ENCODE measurements around the gene SGTA. TPM values are rescaled to one million over a fixed set of nuclear protein-coding genes. Genes with fewer than 3 reads are reported as not detected.

SGTA gene
- total RNA-seq, 2 donors from 2014 or later, result 73.9 to 81.5 TPM

- peaks cover 24% of the 10 kb centered on the region for H3K36me3 ChIP-seq (ENCODE audit: control insufficient read depth, insufficient read depth, low read length)
- 92 to 93% methylated on average over 14 of the region's 14 CpGs for WGBS, 2 experiments (ENCODE audit: insufficient coverage in 1 of 2, insufficient read length in 1 of 2)
- no peaks in the 10 kb centered on the region for H3K9me3 ChIP-seq (ENCODE audit: control insufficient read depth, low read length)
- Mint-ChIP-seq H3K9me3 (no peaks in the 10 kb centered on the region), H3K27me3 (ENCODE audit: insufficient read depth) (no peaks in the 10 kb centered on the region), H3K27ac (no peak overlapping the region), H3K4me3 (no peak overlapping the region), H3K4me1 (no peaks in the 10 kb centered on the region), H3K36me3 (ENCODE audit: low read depth) (peaks cover 41% of the 10 kb centered on the region)
- H3K4me3 ChIP-seq (ENCODE audit: low read length), result no peak overlapping the region
- no peaks in the 10 kb centered on the region for H3K27me3 ChIP-seq (ENCODE audit: control insufficient read depth, insufficient read depth, low read length, poor library complexity, severe bottlenecking)
- no peak for TF ChIP-seq CTCF (conservative IDR thresholded peaks at IDR 0.05)
- DNase-seq, result no peak
- H3K9ac ChIP-seq (ENCODE audit: extremely low read depth, low read length, poor library complexity, severe bottlenecking), result no peak overlapping the region
- H3K27ac ChIP-seq (ENCODE audit: low read depth, low read length), result no peak overlapping the region
- H3K4me1 ChIP-seq (ENCODE audit: control insufficient read depth, insufficient read depth, low read length), result no peaks in the 10 kb centered on the region
These were observed 7.1 kb upstream of the SGTA start for GRCh38 chr19:2790194-2790556.

GRCh38 chr19:2788237-2788636, 5.2 kb upstream of the SGTA start:
- Mint-ChIP-seq H3K4me1 (peaks cover 3% of the 10 kb centered on the region), H3K36me3 (ENCODE audit: low read depth) (peaks cover 24% of the 10 kb centered on the region), H3K9me3 (peaks cover 4% of the 10 kb centered on the region), H3K4me3 (no peak overlapping the region), H3K27me3 (ENCODE audit: insufficient read depth) (no peaks in the 10 kb centered on the region), H3K27ac (no peak overlapping the region)
- Histone ChIP-seq H3K36me3 (ENCODE audit: control insufficient read depth, insufficient read depth, low read length) (peaks cover 15% of the 10 kb centered on the region), H3K9me3 (ENCODE audit: control insufficient read depth, low read length) (no peaks in the 10 kb centered on the region), H3K4me1 (ENCODE audit: control insufficient read depth, insufficient read depth, low read length) (no peaks in the 10 kb centered on the region), H3K27ac (ENCODE audit: low read depth, low read length) (no peak overlapping the region), H3K9ac (ENCODE audit: extremely low read depth, low read length, poor library complexity, severe bottlenecking) (no peak overlapping the region), H3K27me3 (ENCODE audit: control insufficient read depth, insufficient read depth, low read length, poor library complexity, severe bottlenecking) (no peaks in the 10 kb centered on the region), H3K4me3 (ENCODE audit: low read length) (no peak overlapping the region)
- DNase-seq, result no peak
- no peak for TF ChIP-seq CTCF (conservative IDR thresholded peaks at IDR 0.05)
- 90 to 94% methylated on average over 5 of the region's 5 CpGs for WGBS, 2 experiments (ENCODE audit: insufficient coverage in 1 of 2, insufficient read length in 1 of 2)

DNA sequence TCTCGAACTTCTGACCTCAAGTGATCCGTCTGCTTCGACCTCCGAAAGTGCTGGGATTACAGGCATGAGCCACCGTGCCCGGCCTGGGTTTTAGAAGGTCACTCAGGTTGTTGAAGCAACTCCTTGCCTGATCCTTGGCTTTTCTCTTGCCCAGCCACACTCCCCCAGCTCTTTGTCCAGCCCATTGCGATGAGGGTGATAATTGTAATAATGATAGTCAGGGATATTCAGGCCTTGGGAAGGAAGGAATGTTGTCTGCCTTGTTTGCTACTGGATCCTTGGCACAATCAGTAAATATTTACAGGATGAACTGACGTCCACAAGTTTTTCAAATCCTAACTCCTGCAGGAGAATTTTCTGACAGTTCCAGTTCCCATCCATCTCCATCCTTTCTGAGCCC, 4.0 kb upstream of the SGTA start:
- no peaks in the 10 kb centered on the region for H3K27me3 Mint-ChIP-seq (ENCODE audit: insufficient read depth)
- Histone ChIP-seq H3K9me3 (ENCODE audit: control insufficient read depth, low read length) (no peaks in the 10 kb centered on the region), H3K36me3 (ENCODE audit: control insufficient read depth, insufficient read depth, low read length) (peaks cover 8% of the 10 kb centered on the region), H3K4me3 (ENCODE audit: low read length) (no peak overlapping the region), H3K27ac (ENCODE audit: low read depth, low read length) (no peak overlapping the region), H3K27me3 (ENCODE audit: control insufficient read depth, insufficient read depth, low read length, poor library complexity, severe bottlenecking) (no peaks in the 10 kb centered on the region), H3K9ac (ENCODE audit: extremely low read depth, low read length, poor library complexity, severe bottlenecking) (no peak overlapping the region), H3K4me1 (ENCODE audit: control insufficient read depth, insufficient read depth, low read length) (no peaks in the 10 kb centered on the region)
- H3K27ac Mint-ChIP-seq, result no peak overlapping the region
- H3K4me1 Mint-ChIP-seq, result peaks cover 7% of the 10 kb centered on the region
- peak overlapping the region; percentile 79 for H3K4me3 Mint-ChIP-seq
- 91 to 95% methylated on average over 7 to 8 of the region's 8 CpGs for WGBS, 2 experiments (ENCODE audit: insufficient coverage in 1 of 2, insufficient read length in 1 of 2)
- peaks cover 17% of the 10 kb centered on the region for H3K36me3 Mint-ChIP-seq (ENCODE audit: low read depth)
- H3K9me3 Mint-ChIP-seq, result peaks cover 4% of the 10 kb centered on the region
- DNase-seq, result no peak
- TF ChIP-seq CTCF (conservative IDR thresholded peaks at IDR 0.05), result no peak
